OCI-LY1 (cell line): Measurements from ENCODE around the gene MINDY4.

Source experiments
- H2AFZ ChIP-seq: fragments of 200-600 bp; sonication (generic), shearing (Covaris generic); 2 replicates; pipeline ENCODE4 v1.6.0; 2014; ENCODE audit warnings: antibody characterized with exemption, mild to moderate bottlenecking, low read length
- H3F3A ChIP-seq: fragments of 200-600 bp; sonication (generic), shearing (Covaris generic); 2 replicates; pipeline ENCODE4 v1.6.0; 2014; ENCODE audit warnings: mild to moderate bottlenecking, antibody characterized with exemption, low read length, moderate library complexity; ENCODE audit not compliant: insufficient read depth
- H3K27ac ChIP-seq: fragments of 200-600 bp; sonication (generic); 2 replicates; pipeline ENCODE4 v1.5.1; 2014; ENCODE audit warnings: low read length, mixed run types, mild to moderate bottlenecking, low read depth; ENCODE audit not compliant: poor library complexity, severe bottlenecking
- H3K27me3 ChIP-seq: fragments of 200-600 bp; sonication (generic); 2 replicates; pipeline ENCODE4 v1.6.0; 2014; ENCODE audit warnings: antibody characterized with exemption, mild to moderate bottlenecking, low read length, moderate library complexity; ENCODE audit not compliant: insufficient read depth
- H3K36me3 ChIP-seq: fragments of 200-600 bp; sonication (generic); 2 replicates; pipeline ENCODE4 v1.6.1; 2014; ENCODE audit warnings: mild to moderate bottlenecking, antibody characterized with exemption, low read length, moderate library complexity, mixed read lengths; ENCODE audit not compliant: insufficient read depth
- H3K4me1 ChIP-seq: fragments of 200-600 bp; sonication (generic); 2 replicates; pipeline ENCODE4 v1.5.1; 2014; ENCODE audit warnings: mild to moderate bottlenecking, low read length, moderate library complexity; ENCODE audit not compliant: insufficient read depth, severe bottlenecking
- H3K4me2 ChIP-seq: fragments of 200-600 bp; sonication (generic), shearing (Covaris generic); 2 replicates; pipeline ENCODE4 v1.6.1; 2014; ENCODE audit warnings: low read length
- H3K4me3 ChIP-seq: fragments of 200-600 bp; sonication (generic); 2 replicates; pipeline ENCODE4 v1.5.1; 2014; ENCODE audit warnings: low read length, low read depth, mild to moderate bottlenecking, mixed read lengths; ENCODE audit not compliant: poor library complexity, severe bottlenecking
- H3K79me2 ChIP-seq: fragments of 200-600 bp; shearing (Covaris generic); 2 replicates; pipeline ENCODE4 v1.6.1; 2016; ENCODE audit warnings: mixed run types, low read length, mixed read lengths; ENCODE audit not compliant: insufficient read depth
- H3K9ac ChIP-seq: fragments of 200-600 bp; sonication (generic), shearing (Covaris generic); 2 replicates; pipeline ENCODE4 v1.6.1; 2014; ENCODE audit warnings: mild to moderate bottlenecking, low read length, mixed read lengths
- H3K9me2 ChIP-seq: fragments of 200-600 bp; sonication (generic), shearing (Covaris generic); 2 replicates; pipeline ENCODE4 v1.6.1; 2014; ENCODE audit warnings: low read depth, mild to moderate bottlenecking, low read length, mixed read lengths
- H3K9me3 ChIP-seq: fragments of 200-600 bp; shearing (Covaris generic); 2 replicates; pipeline ENCODE4 v1.6.1; 2014; ENCODE audit warnings: low read length, mixed read lengths
- H4K20me1 ChIP-seq: fragments of 200-600 bp; sonication (generic), shearing (Covaris generic); 2 replicates; pipeline ENCODE4 v1.6.0; 2016; ENCODE audit warnings: mild to moderate bottlenecking, low read length; ENCODE audit not compliant: insufficient read depth
- CTCF ChIP-seq: fragments of 200-600 bp; sonication (generic), shearing (Covaris generic); IDR thresholded peaks from 2 replicates; pipeline ENCODE4 v1.5.1; 2017; ENCODE audit warnings: mild to moderate bottlenecking, antibody characterized with exemption, low read length, moderate library complexity, mixed read lengths
- EZH2 ChIP-seq: fragments of 200-600 bp; sonication (generic), shearing (Covaris generic); IDR thresholded peaks from 2 replicates; pipeline ENCODE4 v1.8.0; 2017; ENCODE audit warnings: borderline replicate concordance, mixed run types, mild to moderate bottlenecking, antibody characterized with exemption, low read length, moderate library complexity, mixed read lengths

The MINDY4 gene

GRCh38 chr7:30840141-30841024 lies 69.2 kb downstream of the MINDY4 start:
- Histone ChIP-seq H3K27ac (no peak overlapping the region), H3K27me3 (no peaks in the 10 kb centered on the region; the same call in 1 of the 2 replicates), H3K9me3 (no peaks in the 10 kb centered on the region), H3F3A (no peaks in the 10 kb centered on the region), H4K20me1 (no peaks in the 10 kb centered on the region), H3K4me3 (no peak overlapping the region), H2AFZ (no peak overlapping the region), H3K4me1 (no peaks in the 10 kb centered on the region), H3K36me3 (no peaks in the 10 kb centered on the region), H3K4me2 (no peak overlapping the region), H3K9me2 (no peaks in the 10 kb centered on the region), H3K9ac (no peak overlapping the region), H3K79me2 (no peaks in the 10 kb centered on the region)
- TF ChIP-seq EZH2 (no peak), CTCF (no peak)

- no peaks in the 10 kb centered on the region for H3F3A ChIP-seq
- H3K9me2 ChIP-seq, result no peaks in the 10 kb centered on the region
- no peaks in the 10 kb centered on the region for H4K20me1 ChIP-seq
- H3K9me3 ChIP-seq, result no peaks in the 10 kb centered on the region
- H3K4me1 ChIP-seq, result no peaks in the 10 kb centered on the region
- no peak overlapping the region for H3K27ac ChIP-seq
- no peaks in the 10 kb centered on the region; the same call in 1 of the 2 replicates for H3K27me3 ChIP-seq
- H3K36me3 ChIP-seq, result no peaks in the 10 kb centered on the region
- H3K79me2 ChIP-seq, result no peaks in the 10 kb centered on the region
- H3K4me2 ChIP-seq, result no peak overlapping the region
- H2AFZ ChIP-seq, result no peak overlapping the region
- H3K9ac ChIP-seq, result no peak overlapping the region
- no peak overlapping the region for H3K4me3 ChIP-seq
- TF ChIP-seq EZH2 (no peak), CTCF (no peak)
These were observed 70.0 kb downstream of the MINDY4 start for GRCh38 chr7:30841025-30841735.

- Histone ChIP-seq H2AFZ (no peak overlapping the region), H3K9me2 (no peaks in the 10 kb centered on the region), H3K27me3 (peaks cover 3% of the 10 kb centered on the region; the same call in 1 of the 2 replicates), H3K79me2 (no peaks in the 10 kb centered on the region), H3K36me3 (no peaks in the 10 kb centered on the region), H4K20me1 (no peaks in the 10 kb centered on the region), H3K27ac (no peak overlapping the region), H3F3A (no peaks in the 10 kb centered on the region), H3K4me3 (no peak overlapping the region), H3K9ac (no peak overlapping the region), H3K4me1 (no peaks in the 10 kb centered on the region), H3K4me2 (no peak overlapping the region), H3K9me3 (no peaks in the 10 kb centered on the region)
- no peak for TF ChIP-seq EZH2
- TF ChIP-seq CTCF, result no peak
These were observed 70.8 kb downstream of the MINDY4 start for GRCh38 chr7:30841801-30842541.
